HCT116 (cell line): ENCODE results near the gene WDR20. TPM values are rescaled to one million over a fixed set of nuclear protein-coding genes. Genes with fewer than 3 reads are reported as not detected.

Experiments used
- ATAC-seq: fragments of 200-7000 bp; cut with Tn5 transposase; 2 replicates; pipeline ENCODE4 v1.9.1; 2020; ENCODE audit warnings: mild to moderate bottlenecking, moderate library complexity
- BruUV-seq: library from RNA; stranded (reverse); fragments of 400-500 nt; replicated peaks from 2 replicates; lab custom pipeline; 2021; lab: Mats Ljungman, UMichigan
- CTCF ChIA-PET: fragments of 300-600 bp; sonication (Branson Sonifier 250); formaldehyde crosslinking; loops from one replicate; lab custom pipeline; 2021; ENCODE audit warnings: antibody characterized with exemption; lab: Charles Lee
- POLR2A ChIA-PET: fragments of 300-600, 350-600 bp; sonication (Branson Sonifier 250); formaldehyde crosslinking; loops from one replicate; lab custom pipeline; 2021; ENCODE audit warnings: antibody characterized with exemption; lab: Charles Lee
- RAD21 ChIA-PET, 2 experiments: fragments of 300-600 bp; sonication (Branson Sonifier 250); formaldehyde crosslinking; loops; one replicate each; lab custom pipeline; 2023; ENCODE audit warnings: low total read pairs in 2 of 2; ENCODE audit not compliant: uncharacterized antibody in 2 of 2, unreplicated experiment in 2 of 2, low non-redundant PET in 1 of 2; lab: Charles Lee
- DNase-seq: peaks from one replicate; pipeline ENCODE4 v3.0.0-alpha.2; 2010; ENCODE audit warnings: low read depth, low spot score
- H2AFZ ChIP-seq: fragments of 200-600 bp; shearing (Covaris generic), sonication (generic); 2 replicates; pipeline ENCODE4 v1.6.1; 2017; ENCODE audit warnings: low read depth, mixed run types, mixed read lengths, antibody characterized with exemption, low read length; ENCODE audit not compliant: poor library complexity, severe bottlenecking
- H3K27ac ChIP-seq: 2 replicates; pipeline ENCODE4 v1.5.1; 2012; ENCODE audit warnings: low read depth, low read length
- H3K27me3 ChIP-seq: fragments of 200-600 bp; sonication (generic); 2 replicates; pipeline ENCODE4 v1.6.1; 2016; ENCODE audit warnings: mixed run types, low read length, mixed read lengths; ENCODE audit not compliant: insufficient read depth
- H3K36me3 ChIP-seq, 2 experiments: fragments of 200-500 bp in 1 of 2; fragments of 200-600 bp in 1 of 2; sonication (Bioruptor generic) in 1 of 2; sonication (generic) in 1 of 2; 2 replicates each; pipeline versions ENCODE4 v1.5.1 to v1.6.1; 2014 to 2016; ENCODE audit warnings: low read length in 2 of 2, inconsistent platforms in 1 of 2, mixed read lengths in 1 of 2, mixed run types in 1 of 2; ENCODE audit not compliant: insufficient read depth in 2 of 2, control insufficient read depth in 1 of 2
- H3K4me1 ChIP-seq, 2 experiments: fragments of 200-600 bp in 1 of 2; sonication (generic) in 1 of 2; 2 replicates each; pipeline versions ENCODE4 v1.5.1 to v1.6.1; 2012 to 2017; ENCODE audit warnings: low read length in 2 of 2, inconsistent platforms in 1 of 2, mild to moderate bottlenecking in 1 of 2, mixed read lengths in 1 of 2, mixed run types in 1 of 2, moderate library complexity in 1 of 2; ENCODE audit not compliant: insufficient read depth in 2 of 2, control insufficient read depth in 1 of 2
- H3K4me2 ChIP-seq: fragments of 200-600 bp; sonication (generic); 2 replicates; pipeline ENCODE4 v1.6.1; 2017; ENCODE audit warnings: mixed run types, low read length, mixed read lengths
- H3K4me3 ChIP-seq, 2 experiments: fragments of 200-600 bp in 1 of 2; sonication (generic) in 1 of 2; replicated peaks in 1 of 2; 2 replicates each; pipeline ENCODE4 v1.5.1; 2011 to 2016; ENCODE audit warnings: low read length in 2 of 2, control low read depth in 1 of 2, low read depth in 1 of 2, mild to moderate bottlenecking in 1 of 2, mixed read lengths in 1 of 2, mixed run types in 1 of 2
- H3K79me2 ChIP-seq: fragments of 200-600 bp; sonication (generic); 2 replicates; pipeline ENCODE4 v1.6.1; 2017; ENCODE audit warnings: mild to moderate bottlenecking, mixed run types, low read length, moderate library complexity, mixed read lengths; ENCODE audit not compliant: insufficient read depth
- H3K9ac ChIP-seq: fragments of 200-600 bp; sonication (generic); 2 replicates; pipeline ENCODE4 v1.6.1; 2016; ENCODE audit warnings: low read length, mixed read lengths
- H3K9me2 ChIP-seq: fragments of 200-600 bp; sonication (generic), shearing (Covaris generic); 2 replicates; pipeline ENCODE4 v1.6.1; 2017; ENCODE audit warnings: mixed run types, mild to moderate bottlenecking, moderate library complexity; ENCODE audit not compliant: insufficient read depth
- H3K9me3 ChIP-seq, 2 experiments: fragments of 200-500 bp in 1 of 2; fragments of 200-600 bp in 1 of 2; sonication (Bioruptor generic) in 1 of 2; sonication (generic) in 1 of 2; 2 replicates each; pipeline ENCODE4 v1.6.1; 2014 to 2017; ENCODE audit warnings: low read length in 2 of 2, mixed read lengths in 2 of 2, inconsistent platforms in 1 of 2, low read depth in 1 of 2, mild to moderate bottlenecking in 1 of 2, mixed run types in 1 of 2, moderate library complexity in 1 of 2; ENCODE audit not compliant: control insufficient read depth in 1 of 2, insufficient read depth in 1 of 2
- H4K20me1 ChIP-seq: fragments of 200-600 bp; sonication (generic), shearing (Covaris generic); 2 replicates; pipeline ENCODE4 v1.6.1; 2017; ENCODE audit warnings: mixed run types, mild to moderate bottlenecking, moderate library complexity; ENCODE audit not compliant: insufficient read depth
- ATF3 ChIP-seq: IDR thresholded peaks from 2 replicates; pipeline ENCODE4 v1.6.1; 2012
- CBX3 ChIP-seq: IDR thresholded peaks from 2 replicates; pipeline ENCODE4 v1.6.1; 2012; ENCODE audit warnings: low read depth
- CEBPB ChIP-seq: IDR thresholded peaks from 2 replicates; pipeline ENCODE4 v1.6.1; 2012; ENCODE audit warnings: low read depth
- CTCF ChIP-seq, 3 experiments: fragments of 200-600 bp in 1 of 3; sonication (generic) in 1 of 3; IDR thresholded peaks in 2 of 3; conservative IDR thresholded peaks in 1 of 3; 2 replicates each; pipeline ENCODE4 v1.5.1; 2012 to 2017; ENCODE audit warnings: low read depth in 2 of 3, low read length in 2 of 3, antibody characterized with exemption in 1 of 3, borderline replicate concordance in 1 of 3, control low read depth in 1 of 3, mild to moderate bottlenecking in 1 of 3, mixed read lengths in 1 of 3, mixed run types in 1 of 3, moderate library complexity in 1 of 3; ENCODE audit not compliant: insufficient read depth in 1 of 3
- EGR1 ChIP-seq: IDR thresholded peaks from 2 replicates; pipeline ENCODE4 v1.6.1; 2012; ENCODE audit warnings: low read depth
- ELF1 ChIP-seq: IDR thresholded peaks from 2 replicates; pipeline ENCODE4 v1.6.1; 2012; ENCODE audit warnings: low read depth, borderline replicate concordance
- EZH2phosphoT487 ChIP-seq: fragments of 200-600 bp; IDR thresholded peaks from 2 replicates; pipeline ENCODE4 v1.6.1; 2018; ENCODE audit warnings: antibody characterized with exemption, borderline replicate concordance
- MAX ChIP-seq: IDR thresholded peaks from 2 replicates; pipeline ENCODE4 v1.6.1; 2012
- POLR2AphosphoS5 ChIP-seq: IDR thresholded peaks from 2 replicates; pipeline ENCODE4 v1.6.1; 2011; ENCODE audit warnings: mild to moderate bottlenecking, low read depth, low read length, moderate library complexity
- RAD21 ChIP-seq: IDR thresholded peaks from 2 replicates; pipeline ENCODE4 v1.6.1; 2012; ENCODE audit warnings: low read depth, mild to moderate bottlenecking
- REST ChIP-seq: IDR thresholded peaks from 2 replicates; pipeline ENCODE4 v1.6.1; 2012; ENCODE audit warnings: low read depth
- SIN3A ChIP-seq: IDR thresholded peaks from 2 replicates; pipeline ENCODE4 v1.6.1; 2012; ENCODE audit warnings: low read depth
- SP1 ChIP-seq: IDR thresholded peaks from 2 replicates; pipeline ENCODE4 v1.6.1; 2012; ENCODE audit warnings: low read depth
- TCF7L2 ChIP-seq: IDR thresholded peaks from 2 replicates; pipeline ENCODE4 v1.7.0; 2011; ENCODE audit warnings: borderline replicate concordance, inconsistent platforms; ENCODE audit not compliant: insufficient read depth, insufficient read length; ENCODE audit errors: extremely low read depth
- YY1 ChIP-seq: IDR thresholded peaks from 2 replicates; pipeline ENCODE4 v1.6.1; 2011; ENCODE audit warnings: low read length, low read depth, moderate library complexity, mild to moderate bottlenecking; ENCODE audit not compliant: insufficient replicate concordance; ENCODE audit errors: extremely low read depth
- ZBTB33 ChIP-seq: IDR thresholded peaks from 2 replicates; pipeline ENCODE4 v1.6.1; 2011; ENCODE audit warnings: mild to moderate bottlenecking, low read length, moderate library complexity; ENCODE audit not compliant: insufficient replicate concordance; ENCODE audit errors: extremely low read depth
- ZFX ChIP-seq: fragments of 450-650 bp; IDR thresholded peaks from 2 replicates; pipeline ENCODE4 v1.6.1; 2017
- ZNF274 ChIP-seq: fragments of 200-500 bp; sonication (Bioruptor generic); IDR thresholded peaks from 2 replicates; pipeline ENCODE4 v1.6.1; 2014; ENCODE audit warnings: mild to moderate bottlenecking, low read depth, low read length, inconsistent platforms
- intact Hi-C: fragments of 100-400 bp; cut with micrococcal nuclease; formaldehyde crosslinking; loops from 2 replicates; pipeline ENCODE4 v1.10.0; 2022
- total RNA-seq: library from RNA; stranded (reverse); gene quantifications from one replicate; pipeline ENCODE4 v1.2.1, GENCODE V29; 2021; ENCODE audit not compliant: unreplicated experiment

WDR20 gene
- total RNA-seq, 1 experiment from 2014 or later = 21.1 TPM

- ChIA-PET CTCF (no interaction called here), RAD21 (no interaction called here), POLR2A (no interaction called here)
- H3K4me2 ChIP-seq = no peak overlapping the region
- H3K79me2 ChIP-seq = no peaks in the 10 kb centered on the region
- H4K20me1 ChIP-seq = no peaks in the 10 kb centered on the region
- ATAC-seq = no peak
- no peak overlapping the region for H3K9ac ChIP-seq
- no peak overlapping the region for H2AFZ ChIP-seq
- no peak overlapping the region for H3K4me3 ChIP-seq
- BruUV-seq = no TSS peak
- no peaks in the 10 kb centered on the region for H3K9me2 ChIP-seq
- intact Hi-C loops = no loop called here
- no peaks in the 10 kb centered on the region for H3K27me3 ChIP-seq
- H3K27ac ChIP-seq = no peak overlapping the region
- H3K36me3 ChIP-seq = no peaks in the 10 kb centered on the region
- DNase-seq = no peak
- H3K4me1 ChIP-seq = peaks cover 0 to 4% of the 10 kb centered on the region in 2 experiments; a peak in 1 of 4 replicates
- H3K9me3 ChIP-seq = no peaks in the 10 kb centered on the region
- TF ChIP-seq SP1 (no peak), CTCF (IDR thresholded peaks at IDR 0.05 in 2 of 3, conservative IDR thresholded peaks at IDR 0.05 in 1 of 3; ENCODE audit: borderline replicate concordance in 1 of 3, insufficient read depth in 1 of 3, low read depth in 2 of 3, low read length in 2 of 3) (no peak), MAX (no peak), CBX3 (no peak), YY1 (no peak), TCF7L2 (no peak), REST (no peak), POLR2AphosphoS5 (no peak), SIN3A (no peak), EGR1 (no peak), ELF1 (no peak), ZNF274 (no peak), RAD21 (no peak), ZFX (no peak), ZBTB33 (no peak), CEBPB (no peak), EZH2phosphoT487 (no peak), ATF3 (no peak)
Measured at GRCh38 chr14:102252834-102253801, 113.4 kb downstream of the WDR20 start.
